ENCODE measurements around the gene SLC26A8. TPM values are rescaled to one million over a fixed set of nuclear protein-coding genes. Genes with fewer than 3 reads are reported as not detected.

The SLC26A8 gene
- total and polyA plus RNA-seq, 9 donors: 0.07 to 0.17 (median 0.10) TPM; not detected in 4

- TF ChIP-seq POLR2A (IDR thresholded peaks at IDR 0.05) (no peak), EP300 (IDR thresholded peaks at IDR 0.05) (no peak), CTCF (IDR thresholded peaks at IDR 0.05) (no peak)
- Histone ChIP-seq H3K27ac (no peak overlapping the region), H3K4me1 (ENCODE audit: insufficient read depth) (no peaks in the 10 kb centered on the region), H3K36me3 (no peaks in the 10 kb centered on the region), H3K27me3 (no peaks in the 10 kb centered on the region), H3K4me3 (no peak overlapping the region), H3K9me3 (no peaks in the 10 kb centered on the region)
- intact Hi-C loops (cut with DNase I): loop anchor here in 1 of 4 donors (5.0 kb wide), 1 partner anchor 702 kb away; no protein-coding TSS in a partner anchor
- no peak for DNase-seq
- WGBS, 3 donors: 83 to 88% (median 85%) methylated on average over 4 of the region's 4 CpGs
These were observed 124.0 kb downstream of the SLC26A8 start for GRCh38 chr6:35900448-35900847.

DNA sequence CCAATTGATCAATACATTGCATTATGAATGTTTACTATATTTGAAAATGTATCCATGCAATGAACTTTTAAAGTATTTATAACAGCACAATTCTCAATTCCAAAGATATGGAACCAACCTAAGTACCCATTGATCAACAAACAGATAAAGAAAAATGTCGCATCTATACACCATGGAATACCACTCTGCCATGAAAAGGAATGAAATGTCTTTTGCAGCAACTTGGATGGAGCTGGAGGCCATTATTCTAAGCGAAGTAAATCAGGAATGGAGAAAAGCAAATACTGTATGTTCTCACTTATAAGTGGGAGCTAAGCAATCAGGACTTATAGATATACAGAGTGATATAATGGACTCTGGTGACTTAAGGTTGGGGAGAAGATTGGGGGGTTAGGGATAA lies 126.4 kb downstream of the SLC26A8 start:
- no peak overlapping the region for H3K4me3 ChIP-seq
- TF ChIP-seq EP300 (IDR thresholded peaks at IDR 0.05) (no peak), POLR2A (IDR thresholded peaks at IDR 0.05) (no peak), CTCF (IDR thresholded peaks at IDR 0.05) (no peak)
- WGBS, 3 donors: 97 to 98% (median 98%) methylated on average over 2 of the region's 2 CpGs
- H3K27me3 ChIP-seq: no peaks in the 10 kb centered on the region
- no peak overlapping the region for H3K27ac ChIP-seq
- DNase-seq: no peak
- H3K4me1 ChIP-seq (ENCODE audit: insufficient read depth): no peaks in the 10 kb centered on the region
- no peaks in the 10 kb centered on the region for H3K36me3 ChIP-seq
- intact Hi-C loops (cut with DNase I): no loop called here
- no peaks in the 10 kb centered on the region for H3K9me3 ChIP-seq

DNA sequence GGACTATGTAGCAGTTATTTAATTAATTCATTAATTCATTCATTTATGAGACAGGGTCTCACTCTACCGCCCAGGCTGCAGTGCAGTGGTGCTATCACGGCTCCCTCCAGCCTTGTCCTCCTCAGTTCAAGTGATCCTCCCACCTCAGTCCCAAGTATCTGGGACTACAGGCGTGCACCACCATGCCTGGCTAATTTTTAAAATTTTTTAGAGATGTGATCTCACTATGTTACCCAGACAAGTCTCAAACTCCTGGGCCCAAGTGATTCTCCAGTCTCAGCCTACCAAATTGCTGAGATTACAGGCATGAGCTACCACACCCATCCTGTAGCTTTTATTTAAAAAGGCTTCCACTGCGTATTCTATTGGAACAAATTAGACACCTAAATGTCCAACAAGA lies 127.0 kb downstream of the SLC26A8 start:
- no peak for DNase-seq
- TF ChIP-seq EP300 (IDR thresholded peaks at IDR 0.05) (no peak), POLR2A (IDR thresholded peaks at IDR 0.05) (no peak), CTCF (IDR thresholded peaks at IDR 0.05) (no peak)
- Histone ChIP-seq H3K4me1 (ENCODE audit: insufficient read depth) (no peaks in the 10 kb centered on the region), H3K36me3 (no peaks in the 10 kb centered on the region), H3K9me3 (no peaks in the 10 kb centered on the region), H3K27me3 (no peaks in the 10 kb centered on the region), H3K4me3 (no peak overlapping the region), H3K27ac (no peak overlapping the region)
- intact Hi-C loops (cut with DNase I): no loop called here
- 97% methylated on average over 4 of the region's 4 CpGs for WGBS, 3 donors

GRCh38 chr6:35897036-35897435 lies 127.4 kb downstream of the SLC26A8 start:
- no peak for DNase-seq
- no peak for TF ChIP-seq CTCF (IDR thresholded peaks at IDR 0.05)
- TF ChIP-seq EP300 (IDR thresholded peaks at IDR 0.05): no peak
- TF ChIP-seq POLR2A (IDR thresholded peaks at IDR 0.05): no peak
- intact Hi-C loops (cut with DNase I): no loop called here
- Histone ChIP-seq H3K27ac (no peak overlapping the region), H3K4me1 (ENCODE audit: insufficient read depth) (no peaks in the 10 kb centered on the region), H3K4me3 (no peak overlapping the region), H3K9me3 (no peaks in the 10 kb centered on the region), H3K27me3 (no peaks in the 10 kb centered on the region), H3K36me3 (no peaks in the 10 kb centered on the region)
- WGBS, 3 donors: 94 to 97% (median 97%) methylated on average over 3 of the region's 3 CpGs
